HCT116 (cell line): Measurements from ENCODE around the gene GABBR2. TPM values are rescaled to one million over a fixed set of nuclear protein-coding genes. Genes with fewer than 3 reads are reported as not detected.

ENCODE experiments used
- ATAC-seq: fragments of 200-7000 bp; cut with Tn5 transposase; 2 replicates; pipeline ENCODE4 v1.9.1; 2020; ENCODE audit warnings: mild to moderate bottlenecking, moderate library complexity
- BruUV-seq: library from RNA; stranded (reverse); fragments of 400-500 nt; replicated peaks from 2 replicates; lab custom pipeline; 2021; lab: Mats Ljungman, UMichigan
- CTCF ChIA-PET: fragments of 300-600 bp; sonication (Branson Sonifier 250); formaldehyde crosslinking; loops from one replicate; lab custom pipeline; 2021; ENCODE audit warnings: antibody characterized with exemption; lab: Charles Lee
- POLR2A ChIA-PET: fragments of 300-600, 350-600 bp; sonication (Branson Sonifier 250); formaldehyde crosslinking; loops from one replicate; lab custom pipeline; 2021; ENCODE audit warnings: antibody characterized with exemption; lab: Charles Lee
- RAD21 ChIA-PET, 2 experiments: fragments of 300-600 bp; sonication (Branson Sonifier 250); formaldehyde crosslinking; loops; one replicate each; lab custom pipeline; 2023; ENCODE audit warnings: low total read pairs in 2 of 2; ENCODE audit not compliant: uncharacterized antibody in 2 of 2, unreplicated experiment in 2 of 2, low non-redundant PET in 1 of 2; lab: Charles Lee
- DNase-seq: peaks from one replicate; pipeline ENCODE4 v3.0.0-alpha.2; 2010; ENCODE audit warnings: low read depth, low spot score
- H2AFZ ChIP-seq: fragments of 200-600 bp; shearing (Covaris generic), sonication (generic); 2 replicates; pipeline ENCODE4 v1.6.1; 2017; ENCODE audit warnings: low read depth, mixed run types, mixed read lengths, antibody characterized with exemption, low read length; ENCODE audit not compliant: poor library complexity, severe bottlenecking
- H3K27ac ChIP-seq: 2 replicates; pipeline ENCODE4 v1.5.1; 2012; ENCODE audit warnings: low read depth, low read length
- H3K27me3 ChIP-seq: fragments of 200-600 bp; sonication (generic); 2 replicates; pipeline ENCODE4 v1.6.1; 2016; ENCODE audit warnings: mixed run types, low read length, mixed read lengths; ENCODE audit not compliant: insufficient read depth
- H3K36me3 ChIP-seq, 2 experiments: fragments of 200-500 bp in 1 of 2; fragments of 200-600 bp in 1 of 2; sonication (Bioruptor generic) in 1 of 2; sonication (generic) in 1 of 2; 2 replicates each; pipeline versions ENCODE4 v1.5.1 to v1.6.1; 2014 to 2016; ENCODE audit warnings: low read length in 2 of 2, inconsistent platforms in 1 of 2, mixed read lengths in 1 of 2, mixed run types in 1 of 2; ENCODE audit not compliant: insufficient read depth in 2 of 2, control insufficient read depth in 1 of 2
- H3K4me1 ChIP-seq, 2 experiments: fragments of 200-600 bp in 1 of 2; sonication (generic) in 1 of 2; 2 replicates each; pipeline versions ENCODE4 v1.5.1 to v1.6.1; 2012 to 2017; ENCODE audit warnings: low read length in 2 of 2, inconsistent platforms in 1 of 2, mild to moderate bottlenecking in 1 of 2, mixed read lengths in 1 of 2, mixed run types in 1 of 2, moderate library complexity in 1 of 2; ENCODE audit not compliant: insufficient read depth in 2 of 2, control insufficient read depth in 1 of 2
- H3K4me2 ChIP-seq: fragments of 200-600 bp; sonication (generic); 2 replicates; pipeline ENCODE4 v1.6.1; 2017; ENCODE audit warnings: mixed run types, low read length, mixed read lengths
- H3K4me3 ChIP-seq, 2 experiments: fragments of 200-600 bp in 1 of 2; sonication (generic) in 1 of 2; replicated peaks in 1 of 2; 2 replicates each; pipeline ENCODE4 v1.5.1; 2011 to 2016; ENCODE audit warnings: low read length in 2 of 2, control low read depth in 1 of 2, low read depth in 1 of 2, mild to moderate bottlenecking in 1 of 2, mixed read lengths in 1 of 2, mixed run types in 1 of 2
- H3K79me2 ChIP-seq: fragments of 200-600 bp; sonication (generic); 2 replicates; pipeline ENCODE4 v1.6.1; 2017; ENCODE audit warnings: mild to moderate bottlenecking, mixed run types, low read length, moderate library complexity, mixed read lengths; ENCODE audit not compliant: insufficient read depth
- H3K9ac ChIP-seq: fragments of 200-600 bp; sonication (generic); 2 replicates; pipeline ENCODE4 v1.6.1; 2016; ENCODE audit warnings: low read length, mixed read lengths
- H3K9me2 ChIP-seq: fragments of 200-600 bp; sonication (generic), shearing (Covaris generic); 2 replicates; pipeline ENCODE4 v1.6.1; 2017; ENCODE audit warnings: mixed run types, mild to moderate bottlenecking, moderate library complexity; ENCODE audit not compliant: insufficient read depth
- H3K9me3 ChIP-seq, 2 experiments: fragments of 200-500 bp in 1 of 2; fragments of 200-600 bp in 1 of 2; sonication (Bioruptor generic) in 1 of 2; sonication (generic) in 1 of 2; 2 replicates each; pipeline ENCODE4 v1.6.1; 2014 to 2017; ENCODE audit warnings: low read length in 2 of 2, mixed read lengths in 2 of 2, inconsistent platforms in 1 of 2, low read depth in 1 of 2, mild to moderate bottlenecking in 1 of 2, mixed run types in 1 of 2, moderate library complexity in 1 of 2; ENCODE audit not compliant: control insufficient read depth in 1 of 2, insufficient read depth in 1 of 2
- H4K20me1 ChIP-seq: fragments of 200-600 bp; sonication (generic), shearing (Covaris generic); 2 replicates; pipeline ENCODE4 v1.6.1; 2017; ENCODE audit warnings: mixed run types, mild to moderate bottlenecking, moderate library complexity; ENCODE audit not compliant: insufficient read depth
- EZH2 ChIP-seq: fragments of 200-600 bp; sonication (generic); IDR thresholded peaks from 2 replicates; pipeline ENCODE4 v1.6.1; 2017; ENCODE audit warnings: antibody characterized with exemption, mixed run types
- intact Hi-C: fragments of 100-400 bp; cut with micrococcal nuclease; formaldehyde crosslinking; loops from 2 replicates; pipeline ENCODE4 v1.10.0; 2022
- total RNA-seq: library from RNA; stranded (reverse); gene quantifications from one replicate; pipeline ENCODE4 v1.2.1, GENCODE V29; 2021; ENCODE audit not compliant: unreplicated experiment
- TF ChIP-seq, protein P1 (sequence below): IDR thresholded peaks from 2 replicates; pipeline ENCODE4 v1.6.1; 2012
- TF ChIP-seq, protein P2 (sequence below), 3 experiments: fragments of 200-600 bp in 1 of 3; sonication (generic) in 1 of 3; IDR thresholded peaks in 2 of 3; conservative IDR thresholded peaks in 1 of 3; 2 replicates each; pipeline ENCODE4 v1.5.1; 2012 to 2017; ENCODE audit warnings: low read depth in 2 of 3, low read length in 2 of 3, antibody characterized with exemption in 1 of 3, borderline replicate concordance in 1 of 3, control low read depth in 1 of 3, mild to moderate bottlenecking in 1 of 3, mixed read lengths in 1 of 3, mixed run types in 1 of 3, moderate library complexity in 1 of 3; ENCODE audit not compliant: insufficient read depth in 1 of 3

The GABBR2 gene
- total RNA-seq, 1 experiment from 2014 or later: 0.15 TPM

DNA sequence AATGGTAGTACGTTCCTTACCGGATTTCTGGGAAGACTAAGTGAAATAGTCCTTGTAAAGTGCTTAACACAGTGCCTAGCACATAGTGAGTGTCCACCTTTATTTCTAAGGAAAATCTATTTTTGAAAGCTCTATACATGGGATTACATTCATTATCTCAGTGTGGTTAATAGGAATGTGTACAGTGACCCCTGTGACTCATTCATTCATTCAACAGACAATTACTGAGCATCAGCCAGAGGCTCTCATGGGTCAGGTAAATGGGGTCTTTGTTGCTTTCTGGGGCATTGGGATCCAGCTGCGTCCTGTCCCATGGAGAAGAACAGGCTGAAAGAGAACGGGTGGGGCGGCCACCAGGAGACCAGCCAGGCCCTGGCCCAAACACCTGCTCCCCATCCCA lies 227.1 kb downstream of the GABBR2 start:
- CTCF ChIA-PET: no interaction called here
- ATAC-seq: no peak
- BruUV-seq: no TSS peak

More for the DNA sequence above, 227.1 kb downstream of the GABBR2 start:
- intact Hi-C loops: no loop called here
- no peak overlapping the region for H3K4me3 ChIP-seq
- ChIA-PET POLR2A (no interaction called here), RAD21 (no interaction called here)
- peaks cover 0 to 13% of the 10 kb centered on the region in 2 experiments; a peak in 1 of 4 replicates for H3K4me1 ChIP-seq
- no peak overlapping the region for H2AFZ ChIP-seq
- no peaks in the 10 kb centered on the region for H3K9me2 ChIP-seq
- no peaks in the 10 kb centered on the region for H3K79me2 ChIP-seq
- DNase-seq: no peak
- peaks cover 11% of the 10 kb centered on the region; the same call in 1 of the 2 replicates for H3K27me3 ChIP-seq
- H3K27ac ChIP-seq: no peak overlapping the region
- H3K36me3 ChIP-seq: no peaks in the 10 kb centered on the region
- H3K9ac ChIP-seq: no peak overlapping the region
- TF ChIP-seq, protein P1, sequence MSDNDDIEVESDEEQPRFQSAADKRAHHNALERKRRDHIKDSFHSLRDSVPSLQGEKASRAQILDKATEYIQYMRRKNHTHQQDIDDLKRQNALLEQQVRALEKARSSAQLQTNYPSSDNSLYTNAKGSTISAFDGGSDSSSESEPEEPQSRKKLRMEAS: no peak
- TF ChIP-seq, protein P2, sequence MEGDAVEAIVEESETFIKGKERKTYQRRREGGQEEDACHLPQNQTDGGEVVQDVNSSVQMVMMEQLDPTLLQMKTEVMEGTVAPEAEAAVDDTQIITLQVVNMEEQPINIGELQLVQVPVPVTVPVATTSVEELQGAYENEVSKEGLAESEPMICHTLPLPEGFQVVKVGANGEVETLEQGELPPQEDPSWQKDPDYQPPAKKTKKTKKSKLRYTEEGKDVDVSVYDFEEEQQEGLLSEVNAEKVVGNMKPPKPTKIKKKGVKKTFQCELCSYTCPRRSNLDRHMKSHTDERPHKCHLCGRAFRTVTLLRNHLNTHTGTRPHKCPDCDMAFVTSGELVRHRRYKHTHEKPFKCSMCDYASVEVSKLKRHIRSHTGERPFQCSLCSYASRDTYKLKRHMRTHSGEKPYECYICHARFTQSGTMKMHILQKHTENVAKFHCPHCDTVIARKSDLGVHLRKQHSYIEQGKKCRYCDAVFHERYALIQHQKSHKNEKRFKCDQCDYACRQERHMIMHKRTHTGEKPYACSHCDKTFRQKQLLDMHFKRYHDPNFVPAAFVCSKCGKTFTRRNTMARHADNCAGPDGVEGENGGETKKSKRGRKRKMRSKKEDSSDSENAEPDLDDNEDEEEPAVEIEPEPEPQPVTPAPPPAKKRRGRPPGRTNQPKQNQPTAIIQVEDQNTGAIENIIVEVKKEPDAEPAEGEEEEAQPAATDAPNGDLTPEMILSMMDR (IDR thresholded peaks at IDR 0.05 in 2 of 3, conservative IDR thresholded peaks at IDR 0.05 in 1 of 3; ENCODE audit: borderline replicate concordance in 1 of 3, insufficient read depth in 1 of 3, low read depth in 2 of 3, low read length in 2 of 3): no peak
- TF ChIP-seq EZH2: no peak
- H3K4me2 ChIP-seq: no peak overlapping the region
- no peaks in the 10 kb centered on the region for H3K9me3 ChIP-seq
- no peaks in the 10 kb centered on the region for H4K20me1 ChIP-seq
